Peyer's patch (tissue), 4 donors: ENCODE measurements around the gene TIMM22.

Experiments
- POLR2A ChIP-seq, 2 donors: fragments of 450-650 bp; IDR thresholded peaks; one replicate each; pipeline ENCODE4 v1.5.1; 2017; ENCODE audit warnings: antibody characterized with exemption in 2 of 2, mild to moderate bottlenecking in 2 of 2, moderate library complexity in 2 of 2
- TF ChIP-seq, protein P1 (sequence below), 6 experiments: fragments of 450-650 bp in 4 of 6; fragments of 200-600 bp in 2 of 6; sonication (generic) in 1 of 6; IDR thresholded peaks; one replicate each; pipeline ENCODE4 v1.5.1; 2017 to 2019; ENCODE audit warnings: antibody characterized with exemption in 6 of 6, mild to moderate bottlenecking in 3 of 6, moderate library complexity in 1 of 6

GRCh38 chr17:1047879-1048470 lies 51.0 kb downstream of the TIMM22 start:
- TF ChIP-seq, protein P1, sequence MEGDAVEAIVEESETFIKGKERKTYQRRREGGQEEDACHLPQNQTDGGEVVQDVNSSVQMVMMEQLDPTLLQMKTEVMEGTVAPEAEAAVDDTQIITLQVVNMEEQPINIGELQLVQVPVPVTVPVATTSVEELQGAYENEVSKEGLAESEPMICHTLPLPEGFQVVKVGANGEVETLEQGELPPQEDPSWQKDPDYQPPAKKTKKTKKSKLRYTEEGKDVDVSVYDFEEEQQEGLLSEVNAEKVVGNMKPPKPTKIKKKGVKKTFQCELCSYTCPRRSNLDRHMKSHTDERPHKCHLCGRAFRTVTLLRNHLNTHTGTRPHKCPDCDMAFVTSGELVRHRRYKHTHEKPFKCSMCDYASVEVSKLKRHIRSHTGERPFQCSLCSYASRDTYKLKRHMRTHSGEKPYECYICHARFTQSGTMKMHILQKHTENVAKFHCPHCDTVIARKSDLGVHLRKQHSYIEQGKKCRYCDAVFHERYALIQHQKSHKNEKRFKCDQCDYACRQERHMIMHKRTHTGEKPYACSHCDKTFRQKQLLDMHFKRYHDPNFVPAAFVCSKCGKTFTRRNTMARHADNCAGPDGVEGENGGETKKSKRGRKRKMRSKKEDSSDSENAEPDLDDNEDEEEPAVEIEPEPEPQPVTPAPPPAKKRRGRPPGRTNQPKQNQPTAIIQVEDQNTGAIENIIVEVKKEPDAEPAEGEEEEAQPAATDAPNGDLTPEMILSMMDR (IDR thresholded peaks at IDR 0.05): no peak
- TF ChIP-seq POLR2A (IDR thresholded peaks at IDR 0.05): no peak
